Measurements from ENCODE around the gene HDAC5.
"Not testable (repeated sequence)": the region's sequence is repeated elsewhere in the genome, so short reads cannot be mapped to it uniquely, and the experiment has no call there.

Gene HDAC5

DNA sequence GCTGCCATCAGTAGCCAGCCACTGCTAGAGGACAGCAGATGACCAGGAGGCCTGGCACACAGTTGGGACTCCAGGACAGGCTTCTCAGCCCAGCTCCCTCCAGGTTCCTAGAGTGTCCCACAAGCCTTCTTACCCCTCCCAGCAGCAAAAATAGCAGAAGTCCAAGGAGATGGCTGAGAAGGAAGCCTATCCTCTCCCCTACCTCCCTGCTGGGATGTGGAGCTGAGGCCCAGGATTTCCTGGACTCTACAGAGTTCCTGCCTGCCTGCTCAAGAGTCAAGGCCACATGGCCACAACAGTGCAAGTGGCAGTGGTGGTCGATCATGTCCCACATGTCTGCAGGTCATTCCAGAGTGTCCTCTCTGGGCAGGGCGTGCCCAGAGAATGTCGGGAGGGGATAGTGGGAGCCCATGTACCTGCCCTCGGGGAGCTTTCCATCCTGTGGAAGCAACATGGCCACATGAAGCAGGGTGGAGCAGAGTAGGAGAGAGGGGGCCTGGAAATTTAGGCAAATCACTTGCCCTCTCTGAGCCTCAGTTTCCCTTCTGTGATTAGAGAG lies 10.6 kb upstream of the HDAC5 start:
- DNase-seq (ENCODE audit: low read depth, low spot score): no peak

DNA sequence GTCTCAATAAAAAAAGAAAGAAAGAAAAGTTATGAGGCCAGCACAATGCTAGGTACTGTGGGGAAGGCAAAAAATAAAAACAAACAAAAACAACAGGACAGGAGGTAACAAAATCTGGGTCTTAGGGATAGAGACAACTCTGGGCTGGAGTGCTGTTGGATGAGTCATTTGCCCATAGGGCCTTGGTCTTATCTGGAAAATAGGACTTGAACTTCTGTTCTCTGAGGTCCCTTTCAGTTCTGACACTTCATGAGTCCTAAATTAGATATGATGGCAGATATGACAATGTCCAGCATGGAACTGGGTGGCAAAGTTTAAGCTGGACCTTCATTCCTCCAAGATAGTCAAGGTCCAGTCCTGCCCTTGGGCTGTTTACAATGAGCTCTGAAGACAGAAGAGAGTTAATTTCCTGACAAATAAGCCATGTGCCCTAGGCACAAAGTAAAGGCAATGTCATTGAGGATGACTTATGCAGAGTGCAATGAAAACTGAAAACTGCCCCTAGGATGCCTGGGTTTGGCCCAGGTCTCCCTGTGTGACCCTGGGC lies 8.9 kb upstream of the HDAC5 start:
- DNase-seq (ENCODE audit: low read depth, low spot score): no peak

DNA sequence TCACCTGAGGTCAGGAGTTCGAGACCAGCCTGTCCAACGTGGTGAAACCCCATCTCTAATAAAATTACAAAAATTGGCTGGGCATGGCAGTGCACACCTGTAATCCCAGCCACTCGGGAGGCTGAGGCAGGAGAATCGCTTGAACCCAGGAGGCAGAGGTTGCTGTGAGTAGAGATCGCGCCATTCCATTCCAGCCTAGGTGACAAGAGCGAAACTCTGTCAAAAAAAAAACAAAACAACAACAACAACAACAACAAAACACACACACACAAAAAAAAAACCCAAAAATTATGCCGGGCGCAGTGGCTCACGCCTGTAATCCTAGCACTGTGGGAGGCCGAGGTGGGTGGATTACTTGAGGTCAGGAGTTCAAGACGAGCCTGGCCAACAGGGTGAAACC lies 7.9 kb upstream of the HDAC5 start:
- DNase-seq (ENCODE audit: low read depth, low spot score): not testable (repeated sequence)

DNA sequence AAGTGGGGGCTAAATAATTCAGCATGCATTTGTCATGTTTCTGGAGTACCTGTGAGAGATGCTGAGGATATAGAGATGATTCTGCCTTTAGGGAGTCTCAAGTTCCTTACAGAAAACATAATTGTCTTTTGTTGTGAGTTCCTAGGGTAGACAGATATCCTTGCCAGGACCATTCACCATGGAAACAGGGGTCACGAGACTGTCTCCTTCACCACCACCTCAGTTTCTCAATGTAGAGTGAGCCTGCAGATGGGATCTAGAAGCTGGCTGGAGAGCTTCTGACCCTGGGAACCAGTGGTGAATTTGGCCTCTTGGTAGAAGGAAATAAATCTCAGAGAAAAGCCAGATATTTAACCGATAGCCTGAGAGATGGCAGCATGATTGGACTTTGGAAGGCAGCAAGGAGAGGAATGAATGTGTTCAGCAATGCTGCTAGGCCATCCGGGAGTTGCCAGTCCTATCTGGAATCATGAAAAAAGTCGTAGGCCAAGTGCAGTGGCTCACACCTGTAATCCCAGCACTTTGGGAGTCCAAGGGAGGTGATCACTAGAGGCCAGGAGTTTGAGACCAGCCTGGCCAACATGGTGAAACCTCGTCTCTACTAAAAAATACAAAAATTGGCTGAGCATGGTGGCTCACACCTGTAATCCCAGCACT lies 7.4 kb upstream of the HDAC5 start:
- DNase-seq (ENCODE audit: low read depth, low spot score): no peak

DNA sequence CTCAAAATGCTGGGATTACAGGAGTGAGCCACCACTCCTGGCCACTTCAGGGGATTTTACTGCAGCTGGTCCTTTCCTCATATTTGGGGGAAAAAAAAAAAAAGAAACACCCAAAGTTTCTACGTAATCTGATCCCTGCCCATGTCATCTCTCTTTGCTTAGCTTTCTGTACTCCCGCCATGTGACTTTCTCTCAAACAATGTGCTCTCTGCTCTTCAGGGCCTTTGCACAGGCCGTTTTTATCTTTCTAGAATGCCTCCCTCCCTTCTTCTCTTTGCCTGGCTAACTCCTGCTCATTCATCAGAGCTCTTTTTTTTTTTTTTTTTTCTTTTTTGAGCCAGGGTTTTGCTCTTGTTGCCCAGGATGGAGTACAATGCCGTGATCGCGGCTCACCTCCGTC lies 4.9 kb upstream of the HDAC5 start:
- no peak for DNase-seq (ENCODE audit: low read depth, low spot score)

DNA sequence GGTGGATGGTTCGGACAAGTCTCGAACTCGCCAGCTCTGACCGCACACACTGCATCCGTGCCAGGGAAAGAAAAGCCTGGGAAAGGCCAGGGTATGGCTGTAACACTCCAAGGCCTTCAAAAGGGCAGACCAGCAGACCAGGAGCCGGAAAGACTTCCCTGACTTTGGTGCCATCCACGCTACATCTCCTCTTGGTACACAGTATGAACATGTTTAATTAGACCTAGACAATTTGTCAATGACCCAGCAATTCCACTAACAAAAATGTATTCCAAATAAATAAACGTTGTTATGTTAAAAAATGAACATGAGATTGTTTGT lies 637 bp upstream of the HDAC5 start:
- no peak for DNase-seq (ENCODE audit: low read depth, low spot score)

DNA sequence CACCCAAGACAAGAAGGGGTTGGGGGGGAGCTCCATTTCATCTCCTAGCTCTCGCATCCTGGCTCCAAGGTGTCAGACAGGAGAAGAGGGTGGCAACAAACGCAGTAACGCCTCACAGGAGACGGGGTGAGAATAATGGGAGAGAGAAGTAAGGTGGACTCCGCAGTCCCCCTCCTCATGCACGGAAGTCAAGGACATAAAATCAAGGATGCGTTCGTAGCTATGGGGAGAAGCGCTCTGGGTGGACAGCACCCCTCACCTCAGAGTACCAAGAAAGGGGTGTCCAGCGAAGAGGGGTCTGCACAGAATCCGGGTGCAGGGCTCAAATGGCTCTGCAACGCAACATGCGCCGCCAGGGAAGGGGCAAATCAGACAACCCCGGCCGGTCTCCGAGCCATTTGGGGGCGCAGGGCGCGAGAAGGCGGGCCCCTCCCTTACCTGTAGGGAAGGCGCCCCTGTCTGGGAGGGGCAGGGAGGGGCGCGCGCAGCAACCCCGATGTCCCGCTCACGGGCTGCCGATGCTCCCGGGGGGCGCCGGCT lies 555 bp downstream of the HDAC5 start:
- no peak for DNase-seq (ENCODE audit: low read depth, low spot score)

DNA sequence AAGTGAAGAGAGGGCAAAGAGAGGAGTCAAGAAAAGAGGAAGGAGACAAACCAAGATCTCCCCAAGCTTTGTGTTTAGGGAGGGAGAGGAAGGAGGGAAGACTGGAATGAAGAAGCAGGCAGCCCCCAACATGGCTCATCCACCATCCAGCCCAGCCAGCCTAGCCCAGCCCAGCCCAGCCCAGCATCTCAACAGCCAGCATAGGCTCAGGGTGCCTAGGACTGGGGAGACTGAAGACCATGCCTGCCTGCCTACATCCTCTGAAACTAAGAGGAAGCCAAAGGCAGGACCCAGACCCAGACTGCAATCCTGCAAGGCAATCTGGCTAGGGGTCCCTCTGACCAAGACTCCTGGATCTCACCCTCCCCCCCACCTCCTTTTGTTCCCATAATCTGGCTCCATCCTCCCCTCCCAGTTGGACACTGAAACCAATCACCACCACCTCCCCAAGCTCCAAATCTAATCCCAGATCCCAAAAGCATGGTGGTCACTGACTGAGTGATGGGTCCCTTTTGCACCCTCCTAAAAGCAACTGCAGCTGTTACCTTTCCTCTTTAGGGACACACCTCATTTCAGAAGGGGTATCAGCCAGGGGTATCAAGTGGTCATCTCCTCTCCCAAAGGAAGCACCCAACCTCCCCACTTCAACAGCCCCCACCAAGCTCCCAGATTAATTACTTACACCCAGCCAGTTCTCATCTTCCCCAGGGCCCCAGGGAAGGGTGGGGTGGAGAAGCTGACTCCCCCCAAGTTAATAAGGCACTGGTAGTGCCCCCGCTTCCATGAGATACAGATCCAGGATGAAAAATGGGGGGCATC lies 1.2 kb downstream of the HDAC5 start:
- DNase-seq (ENCODE audit: low read depth, low spot score): no peak

DNA sequence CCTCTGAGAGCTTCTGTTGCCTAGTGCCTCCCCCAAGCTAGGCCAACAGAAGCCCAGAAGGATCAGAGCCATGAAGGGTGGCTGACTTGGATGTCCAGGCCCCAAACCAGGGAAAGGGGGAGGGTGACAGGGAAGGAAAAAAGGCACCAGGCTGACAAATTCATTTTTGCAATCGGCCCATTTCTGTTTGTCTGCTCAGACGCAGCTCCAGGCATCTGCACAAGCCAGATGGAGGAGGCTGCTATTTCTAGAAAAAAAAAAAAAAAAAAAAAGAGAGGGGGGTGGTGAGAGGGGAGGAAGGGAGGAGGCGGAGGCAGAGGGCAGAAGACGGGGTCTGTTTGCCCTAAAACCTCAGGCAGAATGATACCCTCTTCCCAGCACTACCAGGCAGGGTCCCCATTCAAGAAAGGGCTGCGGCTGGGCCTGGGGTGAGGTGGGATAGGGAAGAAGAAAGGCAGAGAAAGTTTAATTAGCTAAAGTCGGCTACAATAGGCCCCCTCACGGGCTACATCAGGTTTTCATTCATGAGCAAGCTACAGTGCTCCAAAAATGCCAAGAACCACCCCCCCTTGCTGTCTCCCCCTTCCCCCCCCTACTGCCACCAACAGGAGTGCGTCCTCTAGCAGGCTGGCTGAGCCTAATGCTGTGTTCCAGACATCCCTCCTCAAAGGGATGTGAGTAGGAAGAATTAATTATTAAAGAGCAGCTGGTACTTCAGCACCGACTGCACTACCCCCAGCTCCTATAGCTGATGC lies 2.4 kb downstream of the HDAC5 start:
- DNase-seq (ENCODE audit: low read depth, low spot score): no peak

DNA sequence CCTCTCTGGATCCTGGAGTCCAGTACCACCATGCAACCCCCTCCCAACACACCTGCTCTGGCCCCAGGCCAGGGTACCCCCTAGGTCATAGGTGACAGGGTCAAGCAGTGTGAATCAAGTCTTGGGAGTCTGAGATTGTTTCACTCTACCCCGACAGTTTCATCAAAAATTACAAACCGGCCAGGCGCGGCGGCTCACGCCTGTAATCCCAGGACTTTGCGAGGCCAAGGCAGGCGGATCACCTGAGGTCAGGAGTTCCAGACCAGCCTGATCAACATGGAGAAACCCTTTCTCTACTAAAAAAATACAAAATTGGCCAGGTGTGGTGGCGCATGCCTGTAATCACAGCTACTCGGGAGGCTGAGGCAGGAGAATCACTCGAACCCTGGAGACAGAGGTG lies 3.2 kb downstream of the HDAC5 start:
- DNase-seq (ENCODE audit: low read depth, low spot score): not testable (repeated sequence)

DNA sequence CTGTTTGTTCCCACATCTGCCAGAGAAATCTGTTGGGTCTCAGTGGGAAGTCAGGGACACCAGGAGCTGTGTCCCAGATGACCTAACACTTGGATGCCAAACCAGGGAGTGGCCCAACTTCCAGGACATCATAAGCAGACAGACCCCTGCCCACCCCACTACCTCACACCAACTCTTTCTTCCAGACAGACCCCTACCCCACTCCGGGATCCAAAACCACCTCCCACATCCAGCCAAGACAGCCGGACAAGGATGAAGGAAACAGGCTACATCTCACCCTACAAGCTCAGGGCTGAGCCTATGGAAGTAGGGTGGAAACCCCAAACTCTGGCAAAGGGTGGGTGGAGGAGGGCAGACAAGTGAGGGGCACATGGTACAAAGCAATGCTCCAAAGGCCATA lies 3.6 kb downstream of the HDAC5 start:
- DNase-seq (ENCODE audit: low read depth, low spot score): no peak

DNA sequence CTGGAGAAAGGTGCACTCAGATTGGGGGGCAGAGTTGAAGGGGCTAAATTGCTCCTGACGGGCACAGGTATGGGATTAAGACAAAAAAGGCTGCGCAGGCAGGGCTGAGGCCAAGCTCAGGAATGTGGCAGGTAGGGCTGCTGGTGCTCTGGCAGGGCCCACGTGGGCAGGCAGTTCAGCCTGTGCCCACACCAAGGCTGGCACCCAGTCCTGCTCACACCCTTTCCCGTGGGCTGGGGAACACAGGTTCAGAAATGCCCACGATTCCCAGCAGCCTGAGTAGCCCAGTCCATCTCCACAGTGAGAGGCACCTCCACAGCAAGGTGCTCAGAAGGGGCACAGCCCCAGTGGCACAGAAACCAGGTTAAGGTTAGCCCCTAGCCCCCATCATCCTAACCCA lies 4.4 kb downstream of the HDAC5 start:
- no peak for DNase-seq (ENCODE audit: low read depth, low spot score)

DNA sequence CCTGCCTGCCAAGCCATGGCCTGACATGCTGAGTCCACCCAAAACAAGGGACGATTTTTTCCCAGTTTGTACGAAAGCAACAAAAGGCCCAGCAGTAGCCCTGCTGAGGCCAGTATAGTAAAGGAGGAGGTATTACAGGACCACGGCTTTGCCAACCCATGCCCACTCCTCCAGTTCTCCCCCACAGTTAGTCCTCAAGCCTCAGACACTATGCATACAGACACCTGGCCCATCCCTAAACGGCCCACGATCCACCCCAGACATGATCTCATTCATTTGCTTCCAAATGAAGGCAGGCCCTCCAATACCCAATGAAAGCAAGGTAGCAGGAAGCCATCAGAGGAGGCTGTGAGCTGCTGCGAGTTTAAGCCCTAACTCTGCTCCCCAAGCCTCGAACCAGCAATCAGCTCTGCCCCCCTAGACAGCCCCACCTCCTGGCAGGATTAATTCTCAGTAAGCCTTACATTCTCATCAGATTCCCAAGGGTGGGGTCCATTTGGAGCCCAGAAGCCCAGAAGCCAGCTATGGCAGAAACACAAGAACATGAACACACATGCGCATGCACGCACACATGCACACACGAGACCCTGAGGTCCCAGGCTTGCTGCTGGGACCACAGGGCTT lies 4.9 kb downstream of the HDAC5 start:
- no peak for DNase-seq (ENCODE audit: low read depth, low spot score)

DNA sequence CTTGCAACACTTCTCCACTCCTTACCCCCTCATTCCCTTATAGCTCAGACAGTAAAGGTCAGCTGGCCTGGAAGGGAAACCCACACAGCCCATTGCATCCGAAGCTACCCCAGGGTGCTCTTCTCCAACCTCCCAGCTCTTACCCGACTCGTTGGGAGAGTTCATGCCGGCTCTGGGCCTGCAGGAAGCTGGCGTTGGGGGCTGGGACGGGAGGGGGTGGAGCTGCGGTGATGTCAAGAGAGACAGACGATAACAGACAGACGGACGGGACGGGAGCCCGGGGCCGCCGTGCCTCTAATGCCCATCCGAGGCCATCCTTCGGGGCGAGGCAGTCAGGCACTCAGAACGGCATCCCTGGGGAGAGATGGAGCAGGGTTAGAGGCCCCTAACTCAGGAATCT lies 6.1 kb downstream of the HDAC5 start:
- no peak for DNase-seq (ENCODE audit: low read depth, low spot score)

DNA sequence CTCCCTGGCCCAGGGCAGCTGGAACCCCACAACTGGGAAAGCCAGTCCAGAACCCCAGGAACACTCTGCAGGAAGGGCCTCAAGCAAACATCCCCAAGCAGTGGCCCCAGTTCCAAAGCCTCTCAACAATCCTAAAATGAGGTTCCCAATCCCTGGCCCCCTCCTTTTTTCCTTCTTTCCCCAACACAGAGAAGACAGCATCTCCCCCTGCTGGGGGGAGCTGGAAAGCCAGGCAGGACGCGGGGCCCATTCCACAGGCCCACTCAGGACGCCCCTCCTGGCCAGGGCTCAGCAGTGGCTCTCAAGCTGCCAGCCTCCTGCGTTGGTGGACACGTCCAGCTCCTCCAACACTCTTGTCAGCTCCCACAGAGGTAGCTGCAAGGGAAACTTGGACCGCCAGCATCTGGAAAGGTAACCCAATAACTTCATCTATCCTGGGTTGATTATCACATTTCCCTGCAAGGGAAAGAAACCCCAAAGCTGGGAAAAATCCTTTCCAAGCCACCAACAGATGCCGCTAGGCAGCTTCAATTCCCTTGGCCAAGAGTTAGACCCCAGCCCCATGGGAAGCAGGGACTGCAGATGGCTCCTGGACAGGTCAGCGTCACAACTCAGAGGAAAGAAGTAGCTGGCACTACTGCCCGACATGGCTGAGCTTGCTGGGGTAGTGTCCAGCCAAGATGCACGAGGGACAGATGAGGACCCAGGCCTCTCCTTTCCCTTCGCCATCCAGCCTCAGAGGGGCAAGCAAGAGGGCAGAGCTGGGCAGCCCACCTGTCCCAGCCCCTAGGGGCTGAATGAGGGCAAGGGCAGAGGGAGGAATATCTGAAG lies 7.6 kb downstream of the HDAC5 start:
- DNase-seq (ENCODE audit: low read depth, low spot score): no peak

DNA sequence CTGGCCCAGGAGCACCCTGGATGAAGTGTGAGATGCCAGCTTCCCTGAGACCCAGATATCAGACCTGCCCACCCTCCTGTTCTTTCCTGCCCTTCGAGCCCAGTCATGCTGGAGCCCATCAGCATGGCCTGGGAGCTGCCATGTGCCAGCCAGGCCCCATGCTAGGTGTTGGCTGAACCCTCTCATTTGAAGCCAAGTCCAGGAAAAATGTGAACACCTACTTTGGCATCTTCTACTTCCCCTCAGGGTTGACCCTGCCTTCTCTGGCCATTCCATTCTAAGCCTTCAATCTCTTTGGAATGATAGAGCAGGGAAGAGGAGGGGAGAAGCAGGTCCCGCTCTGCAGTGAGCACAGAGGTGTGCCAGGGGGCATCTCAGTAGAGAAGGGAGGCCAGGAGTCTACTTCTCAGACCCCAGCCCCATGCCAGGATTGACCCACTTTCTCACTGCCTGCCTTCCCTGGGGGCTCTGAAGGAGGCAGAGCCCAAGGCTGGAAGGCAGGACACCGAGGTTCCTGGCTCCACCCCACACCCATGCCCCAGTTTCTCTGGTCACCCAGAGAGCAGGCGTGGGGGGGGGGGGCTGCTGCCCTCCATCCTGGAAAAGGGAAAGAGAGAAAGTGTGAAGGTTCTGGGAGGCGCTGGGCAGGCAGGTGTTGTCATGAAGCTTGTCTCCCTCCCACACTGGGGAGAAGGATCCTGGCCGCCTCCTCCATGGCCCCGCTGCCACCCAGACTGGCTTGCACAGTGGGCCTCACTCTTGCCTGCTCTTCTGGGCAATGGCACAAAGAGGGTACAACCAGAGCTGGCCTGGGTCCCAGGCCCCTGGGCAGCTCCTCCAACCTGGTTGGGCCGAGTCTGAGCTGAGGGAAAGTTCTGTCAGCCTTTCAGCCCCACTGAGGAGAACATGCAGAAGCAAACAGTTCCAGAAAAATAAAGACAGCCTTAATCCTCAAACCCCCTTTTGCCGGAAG lies 9.3 kb downstream of the HDAC5 start:
- no peak for DNase-seq (ENCODE audit: low read depth, low spot score)

DNA sequence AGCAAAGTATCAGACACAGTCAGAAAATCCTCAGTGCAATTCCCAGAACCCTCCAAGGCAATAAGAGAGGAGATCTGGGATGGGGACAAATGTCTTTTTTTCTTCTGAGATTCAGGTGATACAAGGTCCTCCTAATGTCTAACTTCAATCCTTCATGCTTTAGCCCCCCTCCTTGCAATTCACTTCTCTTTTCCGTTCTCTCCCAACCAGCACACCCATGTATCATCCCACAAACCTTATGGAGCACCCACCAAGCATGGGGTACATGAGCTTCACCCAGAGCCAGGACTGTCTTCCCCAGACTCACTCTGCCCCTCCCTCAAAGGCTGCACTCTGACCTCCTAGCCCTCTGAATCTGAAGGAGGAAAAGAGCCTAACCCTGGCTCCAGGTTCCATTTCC lies 10.1 kb downstream of the HDAC5 start:
- DNase-seq (ENCODE audit: low read depth, low spot score): no peak

DNA sequence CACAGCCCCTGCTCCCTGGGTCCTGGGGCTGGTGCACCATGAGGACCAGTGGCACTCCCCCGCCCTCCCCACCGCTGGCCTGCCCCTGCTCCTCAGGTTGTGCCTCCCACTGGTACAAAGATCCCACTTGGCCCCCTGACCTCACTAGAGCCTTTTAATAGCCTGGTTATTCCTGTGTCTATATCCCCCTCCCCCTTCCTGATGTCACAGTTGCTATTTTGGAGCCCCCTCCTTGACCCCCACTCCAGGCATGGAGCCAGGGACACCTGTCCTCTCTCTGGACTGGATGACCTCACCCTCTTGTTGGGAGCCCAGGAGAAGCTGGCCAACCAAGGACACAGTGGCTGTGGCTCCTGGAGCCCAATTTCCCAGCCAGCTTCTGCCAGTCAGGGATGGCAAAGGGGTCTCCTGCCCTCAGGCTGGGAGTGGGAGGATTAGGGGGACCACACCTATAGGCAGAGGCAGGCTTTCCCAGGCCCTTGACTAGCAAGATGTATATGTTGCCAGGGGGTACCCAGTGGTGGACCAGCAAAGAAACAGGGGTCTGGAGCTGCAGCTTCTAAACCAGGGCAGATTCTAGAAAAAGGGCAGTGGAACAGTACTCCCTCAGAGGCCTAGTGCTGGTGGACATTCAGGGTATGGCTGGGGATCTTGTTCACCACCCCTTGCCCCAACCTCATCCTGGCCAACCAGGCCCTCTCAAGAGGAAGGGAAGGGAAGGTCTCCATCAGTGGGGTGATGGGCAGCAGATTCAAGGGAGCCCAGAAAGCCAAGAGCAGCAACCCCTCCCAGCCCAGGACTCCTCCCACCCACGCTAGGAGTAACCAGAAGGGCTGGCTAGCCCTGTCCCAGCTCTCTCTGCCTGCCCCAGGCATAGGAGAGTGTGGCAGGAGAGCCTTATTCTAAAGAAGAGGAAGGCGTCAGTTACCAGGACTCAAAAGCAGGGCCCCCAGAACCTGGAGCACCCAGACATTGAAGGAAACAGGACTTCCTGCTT lies 10.9 kb downstream of the HDAC5 start:
- no peak for DNase-seq (ENCODE audit: low read depth, low spot score)
